Mesothelial cell of epicardium (in vitro differentiated cells): ENCODE data around the gene NME4. TPM values are rescaled to one million over a fixed set of nuclear protein-coding genes. Genes with fewer than 3 reads are reported as not detected.

ENCODE experiments used
- DNase-seq, 2 experiments: peaks; one replicate each; pipeline ENCODE4 v3.0.0; 2021; ENCODE audit warnings: low spot score in 2 of 2; ENCODE audit not compliant: unreplicated experiment in 2 of 2
- H3K27ac Mint-ChIP-seq: 2 replicates; pipeline ENCODE4 v1.8.0; 2021; ENCODE audit warnings: mixed read lengths
- H3K27me3 Mint-ChIP-seq: 2 replicates; pipeline ENCODE4 v1.8.0; 2021; ENCODE audit warnings: low read depth, mixed read lengths
- H3K36me3 Mint-ChIP-seq: 2 replicates; pipeline ENCODE4 v1.8.0; 2021; ENCODE audit warnings: mixed read lengths
- H3K4me1 Mint-ChIP-seq: 2 replicates; pipeline ENCODE4 v1.8.0; 2021; ENCODE audit warnings: mixed read lengths
- H3K4me3 Mint-ChIP-seq: 2 replicates; pipeline ENCODE4 v1.8.0; 2021; ENCODE audit warnings: mild to moderate bottlenecking, moderate library complexity, mixed read lengths
- H3K9me3 Mint-ChIP-seq: 2 replicates; pipeline ENCODE4 v1.8.0; 2021; ENCODE audit warnings: mixed read lengths
- total RNA-seq: library from RNA; stranded (reverse); gene quantifications from 3 replicates; pipeline ENCODE4 v1.2.1, GENCODE V29; 2021
- TF ChIP-seq, protein P1 (sequence below): fragments of 200-600 bp; sonication (generic); IDR thresholded peaks from one replicate; pipeline ENCODE4 v1.5.0; 2021; ENCODE audit warnings: antibody characterized with exemption; ENCODE audit not compliant: unreplicated experiment

The NME4 gene
- total RNA-seq, 1 donor from 2014 or later, result 252 TPM

DNA sequence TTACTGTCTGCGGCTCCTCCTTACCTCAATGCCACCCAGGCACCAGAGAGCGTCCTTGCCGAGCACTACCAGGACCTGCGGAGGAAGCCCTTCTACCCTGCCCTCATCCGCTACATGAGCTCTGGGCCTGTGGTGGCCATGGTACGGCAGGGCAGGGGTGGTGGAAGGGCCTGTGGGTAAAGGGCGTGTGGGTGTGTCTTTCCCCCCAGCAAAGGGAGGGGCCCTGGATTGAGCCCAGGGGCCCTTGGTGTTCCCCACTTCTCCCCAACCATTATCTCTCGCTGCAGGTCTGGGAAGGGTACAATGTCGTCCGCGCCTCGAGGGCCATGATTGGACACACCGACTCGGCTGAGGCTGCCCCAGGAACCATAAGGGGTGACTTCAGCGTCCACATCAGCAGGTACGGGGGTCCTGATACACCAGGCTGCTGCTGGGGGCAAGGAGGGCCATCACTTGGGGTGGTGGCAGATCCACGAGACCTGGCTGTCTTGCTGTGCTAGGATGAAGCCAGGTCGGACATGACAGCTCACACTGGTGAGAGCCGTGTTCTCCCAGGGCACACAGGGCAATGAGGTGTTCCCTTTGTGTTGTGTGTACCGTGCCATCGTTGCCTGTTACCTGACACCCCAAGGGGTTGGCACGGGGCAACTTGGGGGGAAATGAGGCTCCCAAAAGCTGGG lies 2.5 kb downstream of the NME4 start:
- H3K4me3 Mint-ChIP-seq, result peak overlapping the region; percentile 42
- H3K27me3 Mint-ChIP-seq, result no peaks in the 10 kb centered on the region
- TF ChIP-seq, protein P1, sequence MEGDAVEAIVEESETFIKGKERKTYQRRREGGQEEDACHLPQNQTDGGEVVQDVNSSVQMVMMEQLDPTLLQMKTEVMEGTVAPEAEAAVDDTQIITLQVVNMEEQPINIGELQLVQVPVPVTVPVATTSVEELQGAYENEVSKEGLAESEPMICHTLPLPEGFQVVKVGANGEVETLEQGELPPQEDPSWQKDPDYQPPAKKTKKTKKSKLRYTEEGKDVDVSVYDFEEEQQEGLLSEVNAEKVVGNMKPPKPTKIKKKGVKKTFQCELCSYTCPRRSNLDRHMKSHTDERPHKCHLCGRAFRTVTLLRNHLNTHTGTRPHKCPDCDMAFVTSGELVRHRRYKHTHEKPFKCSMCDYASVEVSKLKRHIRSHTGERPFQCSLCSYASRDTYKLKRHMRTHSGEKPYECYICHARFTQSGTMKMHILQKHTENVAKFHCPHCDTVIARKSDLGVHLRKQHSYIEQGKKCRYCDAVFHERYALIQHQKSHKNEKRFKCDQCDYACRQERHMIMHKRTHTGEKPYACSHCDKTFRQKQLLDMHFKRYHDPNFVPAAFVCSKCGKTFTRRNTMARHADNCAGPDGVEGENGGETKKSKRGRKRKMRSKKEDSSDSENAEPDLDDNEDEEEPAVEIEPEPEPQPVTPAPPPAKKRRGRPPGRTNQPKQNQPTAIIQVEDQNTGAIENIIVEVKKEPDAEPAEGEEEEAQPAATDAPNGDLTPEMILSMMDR, result no peak
- no peaks in the 10 kb centered on the region for H3K9me3 Mint-ChIP-seq
- H3K4me1 Mint-ChIP-seq, result peaks cover 23% of the 10 kb centered on the region
- DNase-seq, result no peak
- H3K27ac Mint-ChIP-seq, result peak overlapping the region; percentile 47
- peaks cover 2% of the 10 kb centered on the region for H3K36me3 Mint-ChIP-seq

DNA sequence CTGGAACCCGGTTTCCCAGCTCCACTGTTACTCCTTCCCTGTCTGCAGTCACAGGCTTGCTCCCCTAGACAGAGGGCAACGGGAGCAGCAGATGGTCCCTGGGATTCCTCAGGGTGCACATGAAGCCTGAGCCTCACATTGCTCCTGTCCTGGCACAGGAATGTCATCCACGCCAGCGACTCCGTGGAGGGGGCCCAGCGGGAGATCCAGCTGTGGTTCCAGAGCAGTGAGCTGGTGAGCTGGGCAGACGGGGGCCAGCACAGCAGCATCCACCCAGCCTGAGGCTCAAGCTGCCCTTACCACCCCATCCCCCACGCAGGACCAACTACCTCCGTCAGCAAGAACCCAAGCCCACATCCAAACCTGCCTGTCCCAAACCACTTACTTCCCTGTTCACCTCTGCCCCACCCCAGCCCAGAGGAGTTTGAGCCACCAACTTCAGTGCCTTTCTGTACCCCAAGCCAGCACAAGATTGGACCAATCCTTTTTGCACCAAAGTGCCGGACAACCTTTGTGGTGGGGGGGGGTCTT lies 3.1 kb downstream of the NME4 start:
- Mint-ChIP-seq H3K27ac (peak overlapping the region; percentile 57), H3K27me3 (no peaks in the 10 kb centered on the region), H3K4me1 (peaks cover 23% of the 10 kb centered on the region), H3K36me3 (peaks cover 2% of the 10 kb centered on the region), H3K4me3 (peak overlapping the region; percentile 76), H3K9me3 (no peaks in the 10 kb centered on the region)
- DNase-seq, result no peak
- TF ChIP-seq, protein P1, result no peak

DNA sequence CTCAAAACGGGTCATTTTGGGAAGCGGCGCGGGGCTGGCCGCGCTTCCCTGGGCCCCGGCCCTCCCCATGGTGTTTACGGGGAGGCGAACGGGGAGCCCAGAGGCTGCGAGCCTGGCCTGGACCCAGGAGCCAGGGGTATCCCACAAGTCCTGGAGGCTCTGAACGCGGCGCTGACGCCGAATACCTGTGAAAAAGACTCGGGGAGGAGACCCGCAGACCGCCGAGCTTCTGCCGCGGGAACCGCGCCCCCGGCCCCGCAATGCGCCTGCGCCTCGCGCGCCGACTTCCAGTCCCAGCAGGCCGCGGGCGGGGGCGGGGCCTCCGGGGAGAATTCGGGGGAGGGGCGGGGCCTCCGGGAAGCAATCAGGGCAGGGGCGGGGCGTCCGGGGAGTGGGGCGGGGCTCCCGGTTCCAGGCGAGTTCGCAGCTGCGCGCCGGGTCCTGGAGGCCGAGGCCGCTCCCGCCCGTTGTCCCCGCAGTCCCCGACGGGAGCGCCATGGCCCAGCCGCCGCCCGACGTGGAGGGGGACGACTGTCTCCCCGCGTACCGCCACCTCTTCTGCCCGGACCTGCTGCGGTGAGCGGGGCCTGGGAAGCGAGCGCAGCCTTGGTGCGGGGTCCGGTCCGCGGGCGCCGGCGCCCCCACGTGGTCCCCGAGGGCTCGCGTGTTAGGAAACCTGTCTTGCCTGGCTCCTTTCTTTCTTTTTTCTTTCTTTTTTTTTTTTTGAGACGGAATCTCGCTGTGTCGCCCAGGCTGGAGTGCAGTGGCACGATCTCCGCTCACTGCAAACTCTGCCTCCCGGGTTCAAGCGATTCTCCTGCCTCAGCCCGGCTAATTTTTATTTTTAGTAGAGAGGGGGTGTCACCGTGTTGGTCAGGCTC lies 4.7 kb downstream of the NME4 start, which contains the start of gene DECR2:
Gene DECR2 (plus strand): TSS at position 418 of the 881 bp plus-strand sequence. CDS start 79 bp downstream, at position 497.
- Mint-ChIP-seq H3K9me3 (no peaks in the 10 kb centered on the region), H3K27me3 (no peaks in the 10 kb centered on the region), H3K27ac (peak within 1 kb of the TSS; percentile 87), H3K36me3 (peaks cover 2% of the 10 kb centered on the region), H3K4me1 (peaks cover 14% of the 10 kb centered on the region), H3K4me3 (peak within 1 kb of the TSS; percentile 76)
- TF ChIP-seq, protein P1, result peak; percentile 39
- peak; percentile 96 to 99 for DNase-seq

DNA sequence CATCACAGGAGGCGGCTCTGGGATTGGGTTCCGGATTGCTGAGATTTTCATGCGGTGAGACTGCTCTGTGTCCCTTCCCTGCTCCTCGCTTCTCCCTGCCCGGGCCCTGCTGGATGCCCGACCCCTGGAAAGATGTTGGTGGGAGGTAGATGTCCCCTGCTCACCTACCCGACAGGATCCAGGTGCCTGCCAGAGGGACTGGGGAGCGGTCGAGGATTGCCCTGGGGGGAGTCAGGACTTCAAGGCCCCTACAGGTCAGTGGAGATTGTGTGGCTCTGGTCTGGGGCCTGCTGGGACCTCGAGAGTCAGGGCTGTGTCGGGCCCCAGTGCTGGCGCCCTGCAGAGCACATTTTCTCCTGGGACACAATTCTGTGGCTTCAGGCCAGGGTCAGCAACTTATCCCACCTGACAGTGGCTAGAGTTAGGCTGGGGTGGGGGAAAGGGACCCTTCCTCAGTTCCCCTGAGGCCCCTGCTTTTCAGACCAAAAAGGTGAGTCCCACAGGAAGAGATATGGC lies 8.0 kb downstream of the NME4 start:
- no peak overlapping the region for H3K27ac Mint-ChIP-seq
- no peak for DNase-seq
- TF ChIP-seq, protein P1, result no peak
- no peaks in the 10 kb centered on the region for H3K27me3 Mint-ChIP-seq
- H3K4me1 Mint-ChIP-seq, result peaks cover 8% of the 10 kb centered on the region
- H3K36me3 Mint-ChIP-seq, result peaks cover 8% of the 10 kb centered on the region
- no peak overlapping the region for H3K4me3 Mint-ChIP-seq
- no peaks in the 10 kb centered on the region for H3K9me3 Mint-ChIP-seq

DNA sequence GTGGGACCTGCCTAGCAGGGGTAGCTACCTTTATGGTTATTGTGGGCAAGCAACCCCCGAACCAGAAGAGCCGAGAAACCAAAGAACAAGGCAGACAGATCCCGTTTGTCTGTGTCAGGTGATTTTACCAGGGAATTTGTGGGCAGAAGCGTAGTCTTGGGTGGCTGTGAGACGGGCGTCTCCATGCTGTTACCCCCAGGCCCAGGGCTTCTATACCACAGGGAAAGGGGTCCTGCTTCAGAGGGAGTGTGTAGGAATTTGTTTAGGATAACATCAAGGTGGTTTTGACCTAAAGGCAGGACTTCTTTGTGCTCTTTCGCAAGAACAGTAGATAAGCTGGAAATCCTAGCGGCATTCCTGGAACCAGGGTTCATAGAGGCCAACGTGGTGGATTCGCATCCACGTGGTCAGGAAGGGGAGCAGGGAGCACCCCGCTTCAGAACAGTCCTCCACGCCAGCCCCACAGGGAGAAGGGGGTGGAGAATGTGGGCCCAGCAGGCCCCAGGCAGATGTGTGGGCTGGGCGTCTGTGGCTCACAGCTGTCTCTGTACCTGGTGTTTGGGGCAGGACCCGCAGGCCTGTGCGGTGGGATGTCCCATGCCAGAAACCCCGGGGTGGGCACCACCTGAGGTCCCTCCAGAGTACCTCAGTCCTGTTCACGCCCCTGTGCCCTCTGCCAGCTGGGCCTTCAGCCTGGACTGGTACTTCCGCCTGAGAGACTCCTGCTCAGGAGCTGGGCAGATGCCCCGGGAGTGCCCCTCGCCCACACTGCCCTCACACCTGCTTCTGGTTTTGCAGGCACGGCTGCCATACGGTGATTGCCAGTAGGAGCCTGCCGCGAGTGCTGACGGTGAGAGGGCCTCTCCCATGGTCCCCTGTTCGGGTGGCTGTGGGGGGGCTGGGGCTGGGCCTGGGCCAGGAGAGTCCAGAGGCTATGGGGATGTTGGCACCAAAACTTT lies 8.8 kb downstream of the NME4 start:
- Mint-ChIP-seq H3K27ac (peak overlapping the region; percentile 6), H3K9me3 (no peaks in the 10 kb centered on the region), H3K4me1 (peaks cover 1% of the 10 kb centered on the region), H3K36me3 (peaks cover 7% of the 10 kb centered on the region), H3K4me3 (no peak overlapping the region), H3K27me3 (no peaks in the 10 kb centered on the region)
- TF ChIP-seq, protein P1, result no peak
- DNase-seq, result no peak
